ENCODE data around the gene KMT2C.
"Not testable (repeated sequence)": the region's sequence is repeated elsewhere in the genome, so short reads cannot be mapped to it uniquely, and the experiment has no call there.

Gene KMT2C

GRCh38 chr7:152441168-152441567 lies 5.4 kb upstream of the KMT2C start:
- H3K4me1 ChIP-seq (ENCODE audit: insufficient read depth, low read length, severe bottlenecking); H2AFZ ChIP-seq (ENCODE audit: low read length); H3K27me3 ChIP-seq (ENCODE audit: insufficient read depth, low read length); H3K79me2 ChIP-seq (ENCODE audit: insufficient read depth, low read length); H3F3A ChIP-seq (ENCODE audit: insufficient read depth, low read length); H3K27ac ChIP-seq (ENCODE audit: low read depth, low read length, poor library complexity, severe bottlenecking); H3K4me2 ChIP-seq (ENCODE audit: low read length); H3K9me2 ChIP-seq (ENCODE audit: low read depth, low read length); H3K9me3 ChIP-seq (ENCODE audit: low read length); H3K9ac ChIP-seq (ENCODE audit: low read length); H3K36me3 ChIP-seq (ENCODE audit: insufficient read depth, low read length); H3K4me3 ChIP-seq (ENCODE audit: low read depth, low read length, poor library complexity, severe bottlenecking); H4K20me1 ChIP-seq (ENCODE audit: insufficient read depth, low read length): not testable (repeated sequence)

DNA sequence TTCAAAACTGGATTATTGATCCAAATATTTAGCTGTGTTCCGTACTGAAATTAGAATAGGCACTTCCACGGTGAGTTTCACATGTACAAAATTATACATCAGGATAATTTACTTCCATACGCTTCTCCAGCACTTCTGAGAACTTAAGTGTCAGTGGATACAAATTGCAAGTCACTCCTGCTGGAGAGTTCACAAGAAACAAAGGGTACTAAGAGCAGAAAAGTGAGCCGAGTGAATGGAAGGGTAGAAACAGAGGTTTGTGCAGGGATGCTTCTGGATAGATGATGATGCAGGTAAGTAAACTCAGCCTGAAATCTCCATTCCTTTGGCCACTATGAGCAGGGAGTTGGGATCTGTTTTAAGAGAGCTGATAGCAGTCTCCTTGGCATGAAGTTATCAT lies 2.2 kb upstream of the KMT2C start:
- not testable (repeated sequence) for H3K27ac ChIP-seq (ENCODE audit: low read depth, low read length, poor library complexity, severe bottlenecking); H3K4me2 ChIP-seq (ENCODE audit: low read length); H3K36me3 ChIP-seq (ENCODE audit: insufficient read depth, low read length); H3F3A ChIP-seq (ENCODE audit: insufficient read depth, low read length); H4K20me1 ChIP-seq (ENCODE audit: insufficient read depth, low read length); H2AFZ ChIP-seq (ENCODE audit: low read length); H3K4me3 ChIP-seq (ENCODE audit: low read depth, low read length, poor library complexity, severe bottlenecking); H3K9me2 ChIP-seq (ENCODE audit: low read depth, low read length); H3K9me3 ChIP-seq (ENCODE audit: low read length); H3K27me3 ChIP-seq (ENCODE audit: insufficient read depth, low read length); H3K9ac ChIP-seq (ENCODE audit: low read length)
- Histone ChIP-seq H3K4me1 (ENCODE audit: insufficient read depth, low read length, severe bottlenecking) (peaks cover 10% of the 10 kb centered on the region), H3K79me2 (ENCODE audit: insufficient read depth, low read length) (peaks cover 17% of the 10 kb centered on the region)

DNA sequence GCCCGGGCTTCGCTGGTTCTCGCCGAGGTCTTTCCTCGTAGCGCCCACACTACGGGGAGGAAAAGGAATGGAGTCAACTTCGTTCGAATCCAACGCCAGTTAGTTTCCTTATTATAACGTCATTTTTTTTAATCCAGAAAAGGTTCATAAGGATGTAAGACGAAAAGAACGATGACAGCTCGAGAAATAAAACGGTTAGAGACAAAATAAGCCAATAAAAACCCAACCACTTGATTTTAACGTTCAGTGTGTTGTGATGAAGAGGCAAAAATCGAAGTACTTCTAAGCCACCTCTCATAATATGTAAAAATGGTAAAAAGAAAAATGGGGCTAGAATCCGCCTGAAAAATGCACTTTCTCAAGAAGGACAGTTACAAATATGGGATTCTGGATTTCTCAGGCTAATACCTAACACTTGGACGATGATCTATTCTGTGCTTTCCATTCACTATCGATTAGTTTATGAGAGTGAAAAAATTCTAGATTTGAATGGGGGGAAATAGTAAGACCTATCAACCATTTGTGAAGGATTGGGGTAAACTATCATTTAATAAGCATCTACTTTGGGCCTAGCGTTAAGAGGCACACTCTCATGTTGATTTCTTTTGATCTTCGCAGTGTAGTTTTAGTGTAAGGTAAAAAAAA lies 1.2 kb upstream of the KMT2C start:
- Histone ChIP-seq H3K4me3 (ENCODE audit: low read depth, low read length, poor library complexity, severe bottlenecking) (peak overlapping the region; percentile 51), H3K4me1 (ENCODE audit: insufficient read depth, low read length, severe bottlenecking) (peaks cover 20% of the 10 kb centered on the region), H3K9ac (ENCODE audit: low read length) (peak overlapping the region; percentile 46), H3K79me2 (ENCODE audit: insufficient read depth, low read length) (peaks cover 27% of the 10 kb centered on the region), H2AFZ (ENCODE audit: low read length) (peak overlapping the region; percentile 13; the same call in 1 of the 2 replicates), H3K4me2 (ENCODE audit: low read length) (peak overlapping the region; percentile 61), H3K27ac (ENCODE audit: low read depth, low read length, poor library complexity, severe bottlenecking) (peak overlapping the region; percentile 12)
- H3K36me3 ChIP-seq (ENCODE audit: insufficient read depth, low read length); H3F3A ChIP-seq (ENCODE audit: insufficient read depth, low read length); H3K27me3 ChIP-seq (ENCODE audit: insufficient read depth, low read length); H3K9me3 ChIP-seq (ENCODE audit: low read length); H4K20me1 ChIP-seq (ENCODE audit: insufficient read depth, low read length); H3K9me2 ChIP-seq (ENCODE audit: low read depth, low read length): not testable (repeated sequence)

- no peaks in the 10 kb centered on the region; the same call in 1 of the 2 replicates for H3F3A ChIP-seq (ENCODE audit: insufficient read depth, low read length)
- H3K36me3 ChIP-seq (ENCODE audit: insufficient read depth, low read length) = no peaks in the 10 kb centered on the region
- peak overlapping the region; percentile 80 for H3K9ac ChIP-seq (ENCODE audit: low read length)
- no peaks in the 10 kb centered on the region for H3K27me3 ChIP-seq (ENCODE audit: insufficient read depth, low read length)
- no peak for TF ChIP-seq EZH2 (IDR thresholded peaks at IDR 0.05; ENCODE audit: borderline replicate concordance, low read length)
- TF ChIP-seq CTCF (IDR thresholded peaks at IDR 0.05; ENCODE audit: low read length) = no peak
- peaks cover 34% of the 10 kb centered on the region for H3K79me2 ChIP-seq (ENCODE audit: insufficient read depth, low read length)
- H3K9me2 ChIP-seq (ENCODE audit: low read depth, low read length) = no peaks in the 10 kb centered on the region
- H3K4me3 ChIP-seq (ENCODE audit: low read depth, low read length, poor library complexity, severe bottlenecking) = peak overlapping the region; percentile 70
- peak overlapping the region; percentile 65 for H3K4me2 ChIP-seq (ENCODE audit: low read length)
- H3K4me1 ChIP-seq (ENCODE audit: insufficient read depth, low read length, severe bottlenecking) = peaks cover 27% of the 10 kb centered on the region
- H3K9me3 ChIP-seq (ENCODE audit: low read length) = no peaks in the 10 kb centered on the region
- peak overlapping the region; percentile 75 for H3K27ac ChIP-seq (ENCODE audit: low read depth, low read length, poor library complexity, severe bottlenecking)
- H4K20me1 ChIP-seq (ENCODE audit: insufficient read depth, low read length) = no peaks in the 10 kb centered on the region
- no peak overlapping the region for H2AFZ ChIP-seq (ENCODE audit: low read length)
Measured at GRCh38 chr7:152436111-152436930, 518 bp upstream of the KMT2C start.

GRCh38 chr7:152434511-152435383 lies 1.1 kb downstream of the KMT2C start:
- peak overlapping the region; percentile 92 for H3K27ac ChIP-seq (ENCODE audit: low read depth, low read length, poor library complexity, severe bottlenecking)
- not testable (repeated sequence) for H3F3A ChIP-seq (ENCODE audit: insufficient read depth, low read length); H3K9me2 ChIP-seq (ENCODE audit: low read depth, low read length); H3K9me3 ChIP-seq (ENCODE audit: low read length); H3K36me3 ChIP-seq (ENCODE audit: insufficient read depth, low read length); H2AFZ ChIP-seq (ENCODE audit: low read length); H4K20me1 ChIP-seq (ENCODE audit: insufficient read depth, low read length); H3K27me3 ChIP-seq (ENCODE audit: insufficient read depth, low read length)
- peak overlapping the region; percentile 86 for H3K4me2 ChIP-seq (ENCODE audit: low read length)
- H3K4me3 ChIP-seq (ENCODE audit: low read depth, low read length, poor library complexity, severe bottlenecking) = peak overlapping the region; percentile 88
- peaks cover 41% of the 10 kb centered on the region for H3K4me1 ChIP-seq (ENCODE audit: insufficient read depth, low read length, severe bottlenecking)
- H3K79me2 ChIP-seq (ENCODE audit: insufficient read depth, low read length) = peaks cover 50% of the 10 kb centered on the region
- peak overlapping the region; percentile 87 for H3K9ac ChIP-seq (ENCODE audit: low read length)
